ENCODE data around the gene SDK1.

The SDK1 gene

DNA sequence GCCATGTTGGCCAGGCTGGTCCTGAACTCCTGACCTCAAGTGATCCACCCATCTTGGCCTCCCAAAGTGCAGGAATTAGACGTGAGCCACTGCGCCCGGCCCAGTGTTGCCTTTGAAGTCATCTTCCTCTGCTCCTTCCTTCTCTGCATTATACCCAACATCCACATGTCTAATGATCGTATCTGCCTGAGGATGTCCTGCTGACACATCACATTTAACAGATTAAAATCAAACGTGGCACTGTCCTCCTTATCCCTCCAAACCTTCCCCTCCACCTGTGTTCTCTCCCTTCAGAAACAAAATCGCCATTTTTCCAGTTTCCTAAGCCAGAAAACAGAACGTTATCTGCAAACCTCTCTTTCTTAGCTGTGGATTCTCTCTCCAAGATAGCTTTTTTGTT is 8.4 kb upstream of the SDK1 start:
- no peak for DNase-seq (ENCODE audit: low read depth)

DNA sequence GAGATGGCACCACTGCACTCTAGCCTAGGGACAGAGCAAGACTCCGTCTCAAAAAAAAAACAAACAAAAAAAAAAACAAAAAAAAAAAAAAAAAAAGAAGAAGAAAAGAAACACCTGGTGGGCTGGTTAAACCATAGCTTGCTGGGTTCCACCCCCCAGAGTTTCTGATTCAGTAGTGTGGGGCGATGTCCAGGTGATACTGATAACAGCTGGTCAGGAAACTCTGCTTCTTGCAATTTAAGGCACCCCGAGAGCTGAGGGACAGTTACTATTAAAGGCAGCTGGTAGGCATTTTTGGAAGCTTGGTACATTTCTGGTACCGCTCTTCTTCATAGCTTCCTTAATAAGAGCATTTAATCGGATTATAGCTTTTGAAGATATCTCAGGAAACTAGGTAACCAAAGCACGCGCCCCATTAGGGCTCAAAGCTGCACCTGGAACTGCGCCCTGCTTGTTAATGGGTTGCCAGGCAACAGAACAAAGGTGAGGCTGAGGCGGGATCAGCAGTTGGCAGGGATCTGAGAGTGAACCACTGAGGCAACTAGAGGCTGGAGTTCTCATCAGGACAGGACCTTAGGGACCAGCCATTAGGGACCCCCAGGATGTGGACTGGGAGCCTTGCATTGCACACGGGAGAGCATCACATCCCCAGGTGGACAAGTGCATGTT is 6.5 kb upstream of the SDK1 start:
- DNase-seq (ENCODE audit: low read depth): no peak

GRCh38 chr7:3297105-3297819 is 3.8 kb upstream of the SDK1 start:
- no peak for DNase-seq (ENCODE audit: low read depth)

DNA sequence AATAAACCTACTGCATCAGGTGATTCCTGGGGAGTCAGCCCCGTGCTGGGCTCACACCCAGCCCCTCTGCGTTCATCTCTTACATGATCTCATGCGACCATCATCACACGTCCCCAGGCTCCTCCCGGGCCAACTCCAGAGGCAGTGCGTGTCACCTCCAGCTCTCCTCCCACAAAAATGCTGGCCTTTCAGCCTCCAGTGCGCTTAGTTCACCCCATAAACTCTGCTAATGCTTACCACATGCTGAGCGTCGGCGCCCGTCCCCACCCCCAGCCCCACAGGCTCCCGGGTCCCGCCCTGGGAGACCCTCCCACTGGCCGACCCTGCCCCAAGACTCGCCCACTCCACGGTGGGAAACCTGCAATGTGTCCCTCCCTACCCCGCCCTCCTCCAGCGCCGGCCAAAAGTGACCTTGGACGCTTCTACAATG is 816 bp upstream of the SDK1 start:
- DNase-seq (ENCODE audit: low read depth): no peak

DNA sequence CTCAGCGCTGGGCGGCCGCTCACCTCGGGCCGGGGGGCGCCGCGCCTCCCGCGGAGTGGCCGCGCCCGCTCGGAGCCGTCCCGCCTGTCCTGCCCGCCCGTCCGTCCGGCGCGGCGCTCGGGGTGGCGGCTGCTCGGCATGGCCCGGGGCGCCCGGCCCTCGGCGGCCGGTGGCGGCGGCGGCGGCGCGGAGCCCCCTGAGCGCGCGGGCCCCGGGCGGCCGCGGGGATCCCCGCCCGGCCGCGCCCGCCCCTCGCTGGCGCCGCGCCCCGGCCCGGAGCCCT is 338 bp downstream of the SDK1 start:
- no peak for DNase-seq (ENCODE audit: low read depth)

- DNase-seq (ENCODE audit: low read depth): no peak
Measured at GRCh38 chr7:3301831-3302618, 973 bp downstream of the SDK1 start.

DNA sequence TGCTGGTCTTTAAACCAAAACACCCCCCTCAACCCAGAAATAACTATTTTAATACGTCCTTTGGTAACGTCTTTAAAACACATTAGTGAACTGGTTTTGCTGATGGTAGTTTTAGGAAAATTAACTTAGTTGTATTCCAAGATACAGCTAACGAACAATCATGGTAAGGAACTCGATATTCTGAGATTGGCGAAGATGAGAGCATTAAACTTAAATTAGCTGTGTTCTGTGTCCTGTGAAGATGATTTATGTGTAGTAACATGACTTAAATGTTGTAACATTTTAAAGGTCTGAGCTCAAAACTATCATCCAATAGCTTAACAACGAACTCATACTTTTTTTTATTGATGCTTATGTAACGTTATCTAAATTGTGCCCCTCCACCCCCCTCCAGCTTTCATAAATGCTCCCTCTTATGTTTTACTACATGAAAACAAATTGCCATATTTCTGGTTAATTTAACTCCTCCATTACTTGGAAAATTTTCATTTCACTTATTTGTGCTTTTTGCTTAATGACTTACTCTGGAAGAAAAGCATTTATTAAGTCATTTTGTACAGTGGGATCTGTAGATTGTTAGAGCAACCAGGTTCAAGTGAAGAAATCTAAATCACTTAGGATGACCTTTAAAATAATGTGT is 1.7 kb downstream of the SDK1 start:
- DNase-seq (ENCODE audit: low read depth): no peak

DNA sequence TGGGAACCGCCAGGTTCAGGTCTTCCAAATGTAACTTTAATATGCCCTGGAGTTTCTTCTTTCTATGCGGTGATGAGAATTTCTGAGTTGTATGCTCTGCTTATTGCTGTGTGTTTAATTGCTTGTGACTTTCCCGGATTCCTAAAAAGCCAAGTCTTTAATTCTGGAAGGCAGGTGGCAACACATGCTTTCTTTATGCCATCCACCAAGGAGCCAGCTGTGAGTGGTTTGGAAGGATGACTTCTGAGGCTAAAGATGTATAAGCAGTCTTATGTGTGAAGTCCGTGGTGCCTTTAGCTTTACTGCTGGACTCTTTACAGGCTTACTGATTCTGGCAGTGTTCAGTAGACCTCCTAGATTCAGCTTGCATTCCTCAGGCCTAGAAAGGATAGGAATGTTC is 3.1 kb downstream of the SDK1 start:
- DNase-seq (ENCODE audit: low read depth): no peak

GRCh38 chr7:3307435-3307834 is 6.4 kb downstream of the SDK1 start:
- DNase-seq (ENCODE audit: low read depth): no peak

DNA sequence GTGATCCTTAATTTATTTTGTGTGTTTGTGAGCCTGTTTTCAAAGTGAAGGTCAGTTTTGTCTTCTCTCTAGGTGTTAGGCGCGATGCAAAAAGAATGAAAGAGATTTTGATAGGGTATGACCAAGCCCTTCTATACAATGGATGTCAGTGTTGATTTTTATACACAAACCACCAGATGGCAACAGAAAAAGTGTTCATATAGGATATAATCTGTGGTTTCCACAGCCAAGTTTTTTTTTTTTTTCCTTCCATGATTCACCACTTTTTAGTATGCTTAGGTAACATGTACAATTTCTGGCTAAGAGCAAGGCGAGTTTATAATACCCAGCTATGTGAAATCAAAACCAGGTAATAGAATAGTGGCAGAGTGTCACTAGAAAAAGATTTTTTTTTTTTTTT is 8.1 kb downstream of the SDK1 start:
- DNase-seq (ENCODE audit: low read depth): no peak

DNA sequence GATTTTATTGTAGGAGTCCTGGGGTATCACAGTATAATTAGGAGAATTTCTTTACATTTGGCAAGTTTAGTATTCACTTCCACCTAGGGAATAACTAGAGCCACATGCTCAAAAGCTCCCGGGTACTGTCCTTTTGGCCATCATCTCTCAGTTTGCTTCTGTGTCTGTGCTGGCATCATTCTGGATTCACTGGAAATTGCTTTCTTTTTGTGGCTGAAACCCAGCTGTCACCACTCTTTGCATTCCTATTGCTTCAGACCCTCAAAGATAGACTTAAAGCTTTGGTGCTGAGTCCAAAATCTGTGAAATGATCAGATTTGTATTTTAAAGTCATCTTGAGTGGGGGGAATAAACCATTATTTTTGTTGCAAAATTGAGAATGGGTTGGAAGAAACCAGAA is 8.9 kb downstream of the SDK1 start:
- DNase-seq (ENCODE audit: low read depth): no peak

- DNase-seq (ENCODE audit: low read depth): no peak
Measured at GRCh38 chr7:3310884-3311283, 9.8 kb downstream of the SDK1 start.

GRCh38 chr7:3312583-3312982 is 11.5 kb downstream of the SDK1 start:
- DNase-seq (ENCODE audit: low read depth): no peak

DNA sequence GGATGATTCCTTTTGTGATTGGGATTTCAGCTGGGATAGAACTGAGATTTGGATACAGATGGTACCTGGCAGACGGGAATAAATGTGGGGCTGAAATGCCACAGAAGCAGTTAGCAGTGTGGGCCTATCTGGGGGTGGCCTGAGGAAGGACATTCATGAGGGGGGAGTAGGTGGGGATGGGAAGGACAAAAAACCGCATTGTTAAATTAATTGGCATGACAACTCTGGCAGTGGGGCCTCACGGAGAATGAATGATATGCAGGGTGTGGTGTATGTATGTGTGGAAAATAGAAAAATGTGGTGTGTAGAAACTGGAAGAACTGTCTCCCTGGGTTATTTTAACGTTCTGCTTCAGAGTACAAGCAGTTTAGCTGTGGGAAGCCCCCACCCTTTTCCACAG is 17.8 kb downstream of the SDK1 start:
- no peak for DNase-seq (ENCODE audit: low read depth)

- no peak for DNase-seq (ENCODE audit: low read depth)
Measured at GRCh38 chr7:3321206-3321605, 20.2 kb downstream of the SDK1 start.

DNA sequence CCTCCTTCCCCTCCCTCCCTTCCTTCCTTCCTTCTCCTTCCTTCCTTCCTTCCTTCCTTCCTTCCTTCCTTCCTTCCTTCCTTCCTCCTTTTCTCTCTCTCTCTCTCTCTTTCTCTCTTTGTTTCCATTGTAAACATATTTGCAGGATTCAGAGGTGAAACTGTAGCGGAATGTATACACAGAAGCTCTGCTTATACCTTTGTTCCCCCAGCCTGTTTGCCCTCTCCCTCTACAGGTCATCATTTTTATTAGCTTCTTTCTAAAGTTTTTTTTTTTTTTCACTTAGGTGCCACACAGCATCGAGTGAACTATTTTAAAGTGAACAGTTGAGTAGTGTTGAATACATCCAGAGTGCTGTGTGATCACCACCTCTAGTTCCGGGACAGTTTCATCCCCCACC is 20.7 kb downstream of the SDK1 start:
- no peak for DNase-seq (ENCODE audit: low read depth)

DNA sequence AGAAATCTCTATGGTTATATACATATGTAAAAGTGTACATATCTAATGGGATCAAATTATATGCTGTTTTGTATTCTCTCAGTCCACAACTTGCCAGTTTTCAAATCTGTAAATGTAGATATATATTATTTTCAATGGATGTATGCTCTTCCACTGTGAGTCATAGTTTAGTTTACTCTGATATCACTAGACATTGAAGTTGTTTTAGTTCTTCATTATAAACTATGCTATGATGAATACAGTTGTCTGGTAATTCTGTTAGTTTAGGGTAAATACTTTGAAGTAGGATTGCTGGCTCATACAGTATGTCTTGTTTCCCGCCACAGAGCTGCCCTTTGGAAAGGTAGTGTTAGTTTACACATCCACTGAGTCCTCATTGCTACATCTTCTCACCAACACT is 25.2 kb downstream of the SDK1 start:
- DNase-seq (ENCODE audit: low read depth): no peak

- no peak for DNase-seq (ENCODE audit: low read depth)
Measured at GRCh38 chr7:3327099-3327498, 26.0 kb downstream of the SDK1 start.

DNA sequence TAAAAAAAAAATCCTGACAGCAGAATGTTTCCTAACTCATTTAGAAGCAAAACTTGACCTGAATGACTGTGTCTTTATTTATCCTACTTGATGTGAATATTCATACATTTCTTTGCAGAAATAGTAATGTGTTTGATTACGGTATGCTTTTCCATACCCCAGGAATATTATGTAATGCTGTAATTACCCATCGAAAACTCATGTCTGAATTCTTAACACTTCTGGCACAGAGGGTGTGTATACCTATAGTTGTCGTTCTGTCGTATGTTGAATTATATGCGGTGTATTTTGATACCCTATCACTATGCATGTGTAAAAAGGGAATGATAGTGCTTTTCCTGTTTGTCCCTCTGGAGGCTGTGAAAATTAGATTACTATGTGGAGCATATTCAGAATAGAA is 26.6 kb downstream of the SDK1 start:
- no peak for DNase-seq (ENCODE audit: low read depth)

DNA sequence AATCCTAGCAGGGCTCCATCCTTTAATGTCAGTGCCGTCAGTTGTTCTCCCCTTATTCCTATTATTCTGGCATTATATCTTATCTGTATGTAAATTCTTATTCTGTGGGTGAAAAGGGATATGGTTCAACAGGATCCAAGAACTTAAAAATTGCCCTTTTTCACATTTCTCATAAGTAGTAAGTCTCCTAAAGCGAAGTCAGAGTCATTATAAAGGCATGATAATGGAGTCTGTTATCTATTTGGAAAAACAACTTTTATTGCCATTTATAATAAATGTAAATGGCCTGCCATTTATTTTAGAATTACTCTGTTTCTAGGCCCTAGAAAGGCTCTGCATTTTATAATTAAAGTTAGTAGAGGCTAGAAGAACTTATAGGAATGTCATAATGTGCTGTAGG is 31.3 kb downstream of the SDK1 start:
- no peak for DNase-seq (ENCODE audit: low read depth)

- DNase-seq (ENCODE audit: low read depth): no peak
Measured at GRCh38 chr7:3333861-3334260, 32.8 kb downstream of the SDK1 start.

GRCh38 chr7:3336042-3336665 is 35.1 kb downstream of the SDK1 start:
- no peak for DNase-seq (ENCODE audit: low read depth)

- DNase-seq (ENCODE audit: low read depth): no peak
Measured at GRCh38 chr7:3338161-3338560, 37.1 kb downstream of the SDK1 start.

Data from stimulated activated CD8-positive, alpha-beta memory T cell treated with anti-CD3 and anti-CD28 coated beads, Interleukin-12 subunit alpha, Interleukin-12 subunit beta, amount 100 ng/mL, for 4 hours (primary cell).